HG03432 (cell line): ENCODE data around the gene LMBRD1.
"Not testable (repeated sequence)": the region's sequence is repeated elsewhere in the genome, so short reads cannot be mapped to it uniquely, and the experiment has no call there.

Experiments used
- ATAC-seq: cut with Tn5 transposase; IDR thresholded peaks from one replicate; pipeline ENCODE4 v1.9.1; 2021; ENCODE audit warnings: mild to moderate bottlenecking, moderate library complexity; ENCODE audit not compliant: unreplicated experiment

LMBRD1 gene

DNA sequence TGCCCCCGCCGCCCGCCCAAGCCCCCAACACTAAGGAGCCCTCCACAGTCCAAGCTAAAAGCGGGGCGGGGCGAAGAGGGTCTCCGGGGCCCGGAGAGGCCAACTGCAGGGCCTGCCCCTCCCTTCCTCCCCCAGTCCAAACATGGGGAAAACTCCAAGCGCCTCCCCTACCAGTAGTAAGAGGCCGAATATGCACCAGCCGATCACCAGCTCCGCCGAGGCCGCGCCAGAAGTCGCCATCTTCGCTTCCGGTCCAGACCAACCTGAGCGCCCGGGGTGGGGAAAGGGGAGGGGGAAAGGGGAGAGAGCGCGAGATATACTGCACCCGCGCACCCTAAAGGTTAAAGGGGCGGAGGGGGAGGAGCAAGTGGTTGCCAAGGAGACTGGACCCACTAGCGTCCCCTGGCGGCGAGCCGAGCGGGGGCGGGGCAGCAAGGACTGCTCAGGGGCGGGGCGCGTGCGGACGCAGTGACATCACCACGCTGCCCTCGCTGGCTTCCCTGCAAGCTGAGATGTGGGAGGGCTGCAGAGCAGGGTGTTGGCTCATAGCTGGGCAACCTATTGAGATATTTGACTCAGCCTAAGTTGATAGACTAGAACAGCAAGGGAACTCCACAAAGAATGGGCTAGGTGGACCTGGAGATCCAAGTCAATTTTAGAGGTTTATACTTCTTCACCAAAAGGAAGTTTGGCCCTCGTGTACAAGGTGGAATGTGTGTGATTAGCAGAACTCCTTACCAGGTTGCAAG, at the start of gene LMBRD1:
LMBRD1 (minus strand) TSS at position 369 of the 749 bp plus-strand sequence; CDS start at position 240, 129 bp downstream.
- peak; percentile 94 for ATAC-seq

DNA sequence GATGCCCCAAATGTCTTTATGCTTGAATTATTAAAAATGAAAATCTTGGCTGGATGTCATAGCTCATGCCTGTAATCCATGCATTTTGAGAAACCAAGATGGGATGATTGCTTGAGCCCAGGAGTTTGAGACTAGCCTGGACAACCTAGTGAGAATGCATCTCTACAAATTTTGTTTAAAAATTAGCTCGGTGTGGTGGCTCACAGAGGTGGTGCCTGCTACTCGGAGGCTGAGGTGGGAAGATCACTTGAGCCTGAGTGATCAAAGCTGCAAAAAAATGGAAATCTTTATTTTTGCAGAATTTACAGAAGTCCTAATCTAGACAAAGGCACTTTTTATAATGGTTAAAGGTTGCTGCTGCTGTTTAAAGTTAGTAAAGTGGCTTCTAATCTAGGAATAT, 49.5 kb upstream of the LMBRD1 start:
- ATAC-seq = no peak

DNA sequence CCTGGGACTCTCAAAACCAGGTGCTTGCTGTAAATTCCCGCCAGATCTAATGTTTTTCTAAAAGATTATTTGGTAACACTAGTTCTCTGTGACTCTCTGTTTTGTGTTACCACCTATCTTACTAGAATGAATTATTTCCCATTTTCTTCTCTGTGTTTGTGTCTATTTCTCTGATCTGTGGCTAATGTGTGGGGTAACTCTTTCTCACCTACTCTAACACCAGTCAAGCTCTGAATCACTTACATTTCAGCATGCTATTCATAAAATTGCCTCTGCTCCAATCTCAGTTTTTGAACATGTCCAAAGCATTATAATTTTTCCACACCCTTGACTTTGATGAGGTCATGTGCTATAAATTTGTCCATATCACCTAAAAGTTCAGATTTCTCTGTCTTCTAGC, 46.4 kb upstream of the LMBRD1 start:
- ATAC-seq = no peak

DNA sequence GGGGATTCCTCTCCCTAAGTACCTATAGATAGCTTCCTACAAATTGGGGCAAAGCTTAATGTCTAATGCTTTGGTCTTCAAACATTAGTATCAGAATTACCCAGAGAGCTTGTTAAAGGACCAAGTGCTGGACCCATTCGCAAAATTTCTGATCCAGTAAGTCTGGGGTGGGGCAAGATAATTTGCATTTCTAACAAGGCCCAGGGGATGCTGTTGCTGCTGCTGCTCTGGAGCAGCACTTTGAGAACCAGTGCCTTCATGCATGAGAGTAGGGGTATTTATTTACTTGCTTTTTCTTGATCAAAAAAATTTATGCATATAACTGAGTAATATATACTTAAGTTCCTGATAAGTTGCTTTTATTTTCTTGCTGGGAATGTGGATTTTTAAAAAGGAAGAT, 45.1 kb upstream of the LMBRD1 start:
- ATAC-seq = no peak

DNA sequence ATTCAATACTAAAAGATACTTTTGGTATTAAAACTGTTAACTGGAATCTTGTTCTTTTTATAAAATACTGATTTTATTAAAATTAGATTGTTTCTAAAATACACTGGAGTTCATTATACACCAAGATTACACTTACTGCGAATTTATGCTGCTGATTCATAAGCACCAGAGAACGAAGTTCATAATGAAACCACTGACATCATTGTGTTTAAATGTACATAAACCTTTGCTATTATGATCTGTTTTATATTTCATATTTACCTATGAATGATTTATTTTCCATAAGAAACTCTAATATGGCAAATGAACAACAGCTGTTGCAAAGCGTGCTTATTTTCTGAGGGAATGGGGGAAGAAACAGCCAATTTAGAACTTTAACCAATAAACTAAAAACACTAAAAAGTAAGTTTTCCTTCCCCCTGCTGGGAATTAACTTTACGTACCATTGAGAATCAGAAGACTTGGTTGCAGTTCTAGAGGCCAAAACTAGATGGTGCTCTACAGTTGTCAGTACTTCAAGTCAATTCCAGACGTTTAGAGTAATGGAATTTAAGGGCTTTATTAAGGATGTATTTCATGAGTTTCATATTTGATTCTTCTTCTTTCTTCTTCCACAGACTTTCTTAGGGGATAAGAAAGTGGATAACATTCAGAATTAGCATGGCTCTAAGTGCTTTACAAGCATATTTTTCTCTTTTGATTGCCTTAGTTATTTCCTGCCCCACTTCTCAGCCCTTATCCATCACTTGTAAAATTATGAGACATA, 38.8 kb upstream of the LMBRD1 start:
- peak; percentile 96 for ATAC-seq

DNA sequence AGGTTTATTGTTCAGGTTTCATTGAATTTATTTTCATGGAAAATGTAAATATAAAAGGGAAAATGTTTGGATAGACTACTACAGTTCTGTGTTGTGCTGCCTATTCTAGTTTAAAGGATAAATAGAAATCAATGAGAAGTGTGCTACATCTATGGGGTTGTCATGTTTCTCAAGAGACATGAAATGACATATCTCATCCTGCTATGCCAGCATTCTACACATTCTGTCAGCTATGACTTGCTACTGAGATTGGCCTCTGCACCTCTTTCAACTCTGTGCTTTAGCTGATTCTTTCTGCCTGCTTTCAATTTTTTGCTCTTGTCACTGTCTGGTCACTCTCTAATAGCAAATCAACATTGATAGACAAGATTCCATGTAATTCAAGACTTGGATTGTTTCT, 35.7 kb upstream of the LMBRD1 start:
- ATAC-seq = no peak

DNA sequence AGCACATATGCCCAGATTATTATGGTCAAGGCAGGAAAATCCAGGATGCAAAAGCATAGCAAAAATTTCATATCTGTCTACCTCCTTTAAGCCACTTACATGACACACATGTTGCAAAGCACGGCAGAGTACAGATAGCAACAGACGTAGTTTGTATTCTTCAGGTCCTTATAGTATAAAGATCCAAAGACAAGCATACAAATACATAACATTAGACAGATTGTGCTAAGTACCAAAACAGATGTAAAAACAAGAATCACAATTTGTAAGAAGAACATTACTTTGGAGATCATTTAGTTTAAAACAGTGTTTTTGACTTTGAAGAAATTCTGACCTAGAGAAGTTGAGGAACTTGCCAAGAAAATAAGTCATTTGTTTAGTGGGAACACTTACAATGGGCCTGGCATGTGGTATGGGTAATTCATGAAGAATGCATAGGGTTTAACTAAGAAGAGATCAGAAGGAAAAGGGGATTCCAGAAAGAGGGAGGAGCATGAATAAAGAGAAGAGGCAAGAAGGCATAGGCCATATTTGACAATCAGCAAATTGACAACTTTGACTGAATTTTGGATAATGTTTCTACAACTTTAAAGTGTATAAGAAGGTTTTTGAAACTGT, 30.6 kb upstream of the LMBRD1 start:
- no peak for ATAC-seq

DNA sequence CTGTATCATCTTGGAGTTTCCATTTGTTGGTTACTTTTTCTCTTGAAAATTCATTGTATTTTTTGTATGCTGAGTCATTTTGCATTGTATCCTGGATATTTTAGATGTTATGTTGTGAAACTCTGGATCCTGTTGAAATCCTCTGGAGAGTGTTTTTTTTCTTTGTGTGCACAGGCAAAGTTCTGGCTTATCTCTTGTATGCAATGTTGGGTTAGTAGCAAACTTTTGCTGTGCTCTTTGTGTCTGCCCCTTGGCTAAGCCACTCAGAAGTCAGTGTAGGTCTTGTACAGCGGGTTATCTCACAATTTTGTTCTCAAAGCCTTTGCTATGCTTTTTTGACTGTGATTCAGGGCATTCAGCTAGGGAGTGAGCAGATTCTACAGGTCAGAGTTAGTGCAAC, 29.1 kb upstream of the LMBRD1 start:
- no peak for ATAC-seq

DNA sequence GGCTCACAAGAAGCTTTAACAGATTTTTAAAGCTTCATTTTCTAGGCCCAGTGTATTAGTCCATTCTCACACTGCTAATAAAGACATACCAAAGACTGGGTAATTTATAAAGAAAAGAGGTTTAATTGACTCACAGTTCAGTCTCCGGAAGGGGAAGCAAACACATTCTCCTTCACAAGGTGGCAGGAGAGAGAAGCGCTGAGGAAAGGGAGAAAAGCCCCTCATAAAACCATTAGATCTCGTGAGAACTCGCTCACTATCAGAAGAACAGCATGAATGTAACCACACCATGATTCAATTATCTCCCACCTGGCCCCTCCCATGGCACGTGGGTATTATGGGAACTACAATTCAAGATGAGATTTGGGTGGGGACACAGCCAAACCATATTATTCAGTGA, 27.5 kb upstream of the LMBRD1 start:
- ATAC-seq = not testable (repeated sequence)

DNA sequence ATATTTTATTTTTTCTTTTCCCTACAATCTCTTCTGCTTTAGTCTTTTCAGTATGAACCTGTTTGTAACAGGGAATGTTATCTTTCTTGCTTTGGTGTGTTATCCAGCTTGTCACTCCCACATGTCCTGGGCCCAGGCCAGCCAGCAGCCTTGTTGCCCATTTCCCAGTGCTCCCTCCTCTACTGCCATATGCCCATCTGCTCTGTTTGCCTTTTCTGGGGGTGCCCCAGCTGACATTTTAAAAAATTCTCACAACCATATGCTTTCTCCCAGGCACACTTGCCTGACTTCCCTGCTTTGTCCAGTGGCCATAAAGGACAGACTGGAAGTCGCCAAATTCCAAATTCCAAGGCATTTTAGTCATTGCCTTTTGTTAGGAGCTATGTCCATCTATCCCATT, 23.6 kb upstream of the LMBRD1 start:
- no peak for ATAC-seq

DNA sequence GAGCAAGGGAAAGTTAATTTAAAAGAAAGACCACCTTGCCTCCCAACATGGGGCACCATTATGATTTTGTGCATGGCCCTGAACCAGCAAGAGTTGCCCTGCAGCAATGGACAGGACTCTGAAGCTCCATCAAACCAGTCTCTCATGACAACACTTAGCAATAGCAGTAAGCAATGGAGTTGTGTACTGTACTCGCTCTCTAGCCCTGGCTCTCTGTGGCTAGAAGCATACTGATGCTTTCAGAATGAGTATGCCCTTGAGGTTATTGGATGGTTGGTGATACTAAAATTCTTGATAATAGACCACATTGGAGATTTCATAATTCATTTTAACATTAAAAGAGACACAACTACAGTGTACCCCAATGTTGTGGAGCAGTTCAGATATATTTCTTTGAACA, 23.2 kb upstream of the LMBRD1 start:
- no peak for ATAC-seq

DNA sequence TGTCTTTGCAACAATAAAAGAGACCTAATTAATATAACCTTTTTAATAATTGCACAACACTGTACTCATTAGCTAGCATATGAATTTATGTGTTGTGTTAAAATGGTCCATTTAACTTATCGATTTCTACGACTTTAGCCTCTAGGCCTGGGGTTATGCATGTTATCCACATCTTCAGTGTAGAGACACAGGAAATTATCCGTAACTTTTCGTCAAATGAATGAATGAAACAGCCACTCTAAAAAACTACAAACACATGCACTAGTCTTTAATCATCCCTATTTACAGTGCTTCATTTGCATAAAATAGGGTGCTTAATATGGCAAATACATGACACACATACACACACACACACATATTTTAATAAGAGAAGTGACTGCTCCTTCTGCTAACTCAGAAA, 22.3 kb upstream of the LMBRD1 start:
- no peak for ATAC-seq

DNA sequence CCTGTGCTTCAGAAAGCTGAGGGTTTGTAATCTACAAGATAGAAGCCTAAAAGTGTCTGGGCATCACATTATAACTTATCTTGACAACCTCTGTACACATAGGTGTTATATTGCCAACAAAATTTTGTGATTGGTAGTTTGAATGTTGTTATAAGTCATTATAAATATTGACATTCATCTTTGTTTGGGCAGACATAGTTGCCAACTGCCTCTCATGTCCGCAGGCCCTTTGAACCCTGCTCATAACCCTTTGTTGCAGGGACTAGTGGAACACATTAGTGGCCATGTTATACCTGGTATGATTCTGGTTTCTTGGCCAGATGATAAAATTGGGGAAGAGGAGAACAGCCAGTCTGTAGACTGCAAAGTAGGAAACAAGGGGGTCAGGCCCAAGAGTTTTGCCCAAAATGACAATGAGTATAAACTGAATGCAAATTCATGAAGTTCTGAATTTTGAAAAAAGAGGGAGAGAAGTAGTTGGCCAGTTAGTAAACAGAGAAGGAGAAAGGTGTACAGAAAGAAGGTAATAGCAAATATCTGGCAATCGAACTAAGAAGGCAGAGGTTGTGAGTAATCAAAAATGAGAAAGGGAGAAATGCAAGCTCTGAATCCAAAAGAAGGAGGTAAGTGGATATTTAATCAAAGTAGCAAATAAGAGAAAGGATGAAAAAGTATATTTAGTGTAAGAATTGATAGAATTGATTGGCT, 21.6 kb upstream of the LMBRD1 start:
- ATAC-seq = no peak

DNA sequence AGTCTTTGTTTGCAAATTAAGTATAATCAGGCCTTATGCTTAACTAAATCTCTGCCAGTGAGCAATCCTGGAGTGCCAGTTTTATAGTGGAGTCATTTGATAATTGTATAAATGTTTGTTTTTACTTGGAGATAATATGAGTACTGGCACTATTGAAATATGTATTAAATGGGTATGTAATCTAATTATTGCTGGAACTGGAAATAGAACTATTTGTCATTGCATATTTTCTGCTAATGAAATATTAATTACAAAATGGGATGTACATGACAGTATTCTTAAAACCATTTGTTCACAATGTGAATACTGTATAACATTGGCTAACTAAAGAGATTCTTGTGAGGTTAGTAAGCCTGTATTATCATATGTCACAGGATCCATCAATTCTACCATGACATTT, 20.5 kb upstream of the LMBRD1 start:
- no peak for ATAC-seq

DNA sequence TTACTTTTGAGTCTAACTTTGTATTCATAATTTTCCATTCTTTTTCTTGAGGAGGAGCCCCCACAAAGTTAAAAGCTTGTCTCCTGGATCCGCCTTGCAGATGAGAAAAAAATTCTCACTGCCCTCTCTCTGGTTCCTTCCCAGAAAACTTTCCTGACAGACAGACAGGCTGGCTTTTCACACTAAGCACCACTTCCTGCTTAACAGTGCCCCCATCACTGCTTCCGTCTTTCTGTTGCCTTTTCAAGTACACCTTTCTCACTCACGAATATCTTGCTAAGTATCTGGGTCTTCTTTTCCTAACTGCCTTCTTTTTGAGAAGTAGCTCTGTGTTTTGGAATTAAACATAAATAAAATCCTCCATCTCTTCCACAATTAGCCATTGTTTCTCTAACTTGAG, 19.8 kb upstream of the LMBRD1 start:
- peak; percentile 51 for ATAC-seq

DNA sequence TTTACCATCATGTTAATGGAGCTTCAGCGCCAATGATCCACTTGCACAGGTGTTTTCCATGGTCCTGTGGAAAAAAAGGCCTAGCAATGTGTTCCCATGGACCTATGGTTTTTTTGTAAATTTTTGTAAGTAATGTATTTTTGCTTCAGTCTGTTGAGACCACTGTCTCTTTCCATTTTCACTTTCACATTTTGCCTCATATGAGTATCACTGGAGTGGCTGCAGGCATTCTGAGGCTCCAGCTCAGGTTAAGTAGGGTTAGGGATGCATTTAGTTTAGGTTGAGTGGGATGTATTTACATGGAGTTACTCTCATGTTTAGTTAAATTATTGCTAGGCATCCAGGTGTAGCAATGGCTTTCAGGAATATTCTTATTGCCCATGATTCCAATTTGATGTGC, 19.2 kb upstream of the LMBRD1 start:
- peak; percentile 81 for ATAC-seq

DNA sequence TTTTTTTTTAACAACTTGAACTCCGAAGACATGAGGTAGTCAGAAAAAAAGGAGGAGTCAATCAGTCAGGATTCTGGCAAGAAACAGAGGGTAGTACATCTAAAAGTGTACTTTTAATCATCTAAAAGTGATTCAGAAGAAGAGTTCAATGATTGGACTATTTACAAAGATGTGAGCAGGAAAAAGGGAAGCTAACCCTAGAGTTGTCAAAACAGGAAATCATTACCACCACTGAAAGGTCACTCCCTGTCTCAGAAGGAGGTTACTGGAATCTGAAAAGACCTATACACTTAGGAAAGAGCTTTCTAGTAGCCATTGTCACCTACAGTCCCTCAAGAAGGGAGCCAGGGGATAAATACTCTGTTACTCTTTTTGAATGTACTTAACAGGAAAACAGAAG, 16.7 kb upstream of the LMBRD1 start:
- ATAC-seq = peak; percentile 52

DNA sequence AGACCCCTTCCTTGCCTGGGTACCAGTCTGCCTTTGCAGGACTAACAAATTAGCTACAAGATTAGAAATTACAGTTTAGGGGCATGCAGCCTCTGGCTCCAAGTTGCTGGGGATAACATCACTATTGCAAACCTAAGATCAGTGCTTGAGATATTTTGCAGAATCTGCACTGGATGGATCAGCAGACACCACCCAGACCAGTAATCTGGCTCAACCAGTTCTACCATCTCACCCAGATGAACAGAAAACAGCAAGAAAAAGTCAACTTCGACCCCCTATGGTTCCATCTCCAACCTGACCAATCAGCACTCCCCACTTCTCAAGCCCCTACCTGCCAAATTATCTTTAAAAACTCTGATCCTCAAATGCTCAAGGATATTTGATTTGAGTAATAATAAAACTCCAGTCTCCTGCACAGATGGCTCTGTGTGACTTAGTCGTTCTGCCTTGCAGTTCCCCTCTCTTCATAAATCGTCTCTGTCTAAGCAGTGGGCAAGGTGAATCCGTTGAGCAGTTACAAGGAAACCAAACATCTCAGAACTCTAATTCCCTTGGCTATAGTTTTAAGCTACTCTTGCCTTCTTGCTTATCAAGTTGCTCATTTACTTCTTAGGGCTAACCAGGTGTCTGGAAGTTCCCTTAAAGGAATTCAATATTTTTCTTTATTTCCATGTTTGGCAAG, 16.1 kb upstream of the LMBRD1 start:
- no peak for ATAC-seq

DNA sequence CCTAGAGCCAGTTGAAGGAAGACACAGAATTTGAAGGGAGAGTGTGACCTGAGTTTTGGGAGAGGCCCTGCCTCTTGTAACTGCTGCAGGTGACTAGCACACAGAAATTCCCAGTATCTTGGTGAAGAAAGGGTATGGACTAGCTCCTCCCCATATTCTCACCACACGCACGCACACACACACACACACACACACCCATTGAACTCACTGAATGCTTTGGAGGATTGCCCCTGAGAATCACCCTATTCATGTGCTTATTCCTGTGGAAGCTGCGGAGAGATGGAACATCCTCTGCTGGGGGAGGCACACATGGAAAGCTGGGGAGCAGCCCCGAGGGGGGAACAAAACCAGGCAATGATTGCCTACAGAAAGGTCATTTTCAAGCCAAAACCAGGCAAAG, 6.2 kb upstream of the LMBRD1 start:
- ATAC-seq = no peak

DNA sequence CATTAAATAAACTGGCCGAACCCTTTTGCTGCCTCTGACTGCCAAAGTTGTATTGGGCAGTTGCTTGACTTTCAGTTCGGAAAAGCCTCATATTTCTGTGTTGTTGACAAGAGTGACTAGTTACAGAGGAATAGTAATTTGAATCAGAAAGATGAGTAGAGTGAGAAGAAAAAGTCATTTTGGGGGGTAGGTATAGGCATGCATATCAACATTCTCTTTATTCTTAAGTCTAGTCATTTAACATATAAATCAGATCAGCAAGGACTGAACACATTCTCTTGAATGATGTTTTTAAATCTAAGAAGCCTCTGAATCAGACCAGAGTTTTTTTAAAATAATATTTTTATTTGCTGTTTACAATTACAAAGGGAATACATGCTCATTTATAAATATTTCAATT, 4.9 kb upstream of the LMBRD1 start:
- ATAC-seq = no peak

DNA sequence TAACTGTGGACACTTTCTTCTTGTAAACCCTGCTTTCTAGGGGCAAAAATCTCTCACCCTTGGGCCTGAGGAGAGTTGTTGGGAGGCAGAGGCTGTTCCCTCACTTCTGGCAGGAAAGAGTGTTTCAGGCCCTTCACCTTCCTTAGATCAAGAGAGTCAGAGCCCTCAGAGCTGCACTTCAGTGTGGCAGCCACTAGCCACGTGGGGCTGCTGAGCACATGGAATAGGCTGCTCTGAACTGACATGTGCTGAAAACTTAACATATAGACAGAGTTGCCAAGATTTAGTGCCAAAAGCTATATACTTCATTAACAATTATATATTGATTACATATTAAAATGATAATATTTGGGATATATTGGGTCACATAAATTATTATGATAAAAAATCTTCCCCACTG, 4.4 kb upstream of the LMBRD1 start:
- no peak for ATAC-seq
